H1 (cell line): Measurements from ENCODE around the gene COL19A1. TPM values are rescaled to one million over a fixed set of nuclear protein-coding genes. Genes with fewer than 3 reads are reported as not detected.

Experiments
- ASH2L ChIP-seq: fragments of 200-600, 300-600 bp; sonication (generic); IDR thresholded peaks from one replicate; pipeline ENCODE4 v1.7.1; 2017; ENCODE audit warnings: low read length
- JUN ChIP-seq: IDR thresholded peaks from 2 replicates; pipeline ENCODE4 v1.6.1; 2011; ENCODE audit warnings: low read depth, mild to moderate bottlenecking, improper control_type of control experiment, low read length
- polyA plus RNA-seq, 7 experiments: library from polyadenylated mRNA; depleted of rRNA in 3 of 7; stranded (reverse) in 5 of 7; unstranded in 2 of 7; fragments of >200 nt in 5 of 7; fragments of 200-250 nt in 2 of 7; gene quantifications; 1 replicate in 5 of 7; 2 replicates in 1 of 7; 4 replicates in 1 of 7; pipeline versions ENCODE4 v1.2.1 to v1.2.3, GENCODE V29; 2011 to 2013; ENCODE audit warnings: missing spikeins in 2 of 7, mixed read lengths in 2 of 7
- total RNA-seq: library from RNA; stranded (reverse); fragmentation: NEBNext Ultra II Directional; extraction: Animal tissue kit (Norgen Biotek cat#: 25700); gene quantifications from 2 replicates; pipeline ENCODE4 v1.2.1, GENCODE V29; 2021

COL19A1 gene
- total and polyA plus RNA-seq, 2 of the 8 experiments (the other 6 are each of a cell fraction or from before 2014, with no cell fraction given), result not detected

GRCh38 chr6:70246118-70246517, 379.8 kb downstream of the COL19A1 start (continued):
- TF ChIP-seq ASH2L (no peak), JUN (no peak)
